Stimulated activated naive CD8-positive, alpha-beta T cell treated with anti-CD3 and anti-CD28 coated beads, Interleukin-15, Interleukin-2, amounts not matched to agents 100 U/mL and 50 U/mL, for 24 hours (primary cell): ENCODE measurements around the gene RPA1.

Experiments used
- ATAC-seq: fragments of 150-1000 bp; cut with Tn5 transposase; one replicate; pipeline ENCODE4 v1.10.0; 2021
- DNase-seq: peaks from one replicate; pipeline ENCODE4 v3.0.0; 2021

The RPA1 gene

GRCh38 chr17:1912146-1912545, 82.3 kb downstream of the RPA1 start:
- ATAC-seq (no peak), DNase-seq (no peak)

GRCh38 chr17:1913702-1914101, 83.9 kb downstream of the RPA1 start:
- ATAC-seq (no peak), DNase-seq (no peak)

GRCh38 chr17:1914661-1915083, 84.9 kb downstream of the RPA1 start:
- ATAC-seq = no peak
- DNase-seq = no peak

GRCh38 chr17:1915889-1916288, 86.1 kb downstream of the RPA1 start:
- no peak for DNase-seq
- ATAC-seq = no peak

GRCh38 chr17:1916316-1916715, 86.5 kb downstream of the RPA1 start:
- ATAC-seq = no peak
- DNase-seq = no peak

GRCh38 chr17:1916963-1917715, 87.3 kb downstream of the RPA1 start:
- ATAC-seq (no peak), DNase-seq (no peak)

GRCh38 chr17:1918346-1919162, 88.7 kb downstream of the RPA1 start:
- ATAC-seq (no peak), DNase-seq (no peak)

- no peak for DNase-seq
- ATAC-seq = no peak
Observed at GRCh38 chr17:1919201-1919600, 89.4 kb downstream of the RPA1 start.

- ATAC-seq (no peak), DNase-seq (no peak)
Observed at GRCh38 chr17:1920948-1921351, 91.1 kb downstream of the RPA1 start.

- ATAC-seq (no peak), DNase-seq (no peak)
Observed at GRCh38 chr17:1928976-1929375, 99.2 kb downstream of the RPA1 start.

- ATAC-seq (no peak), DNase-seq (no peak)
Observed at GRCh38 chr17:1930337-1930645, 100.5 kb downstream of the RPA1 start.

- DNase-seq = no peak
- no peak for ATAC-seq
Observed at GRCh38 chr17:1931844-1932579, 102.2 kb downstream of the RPA1 start.

GRCh38 chr17:1933875-1934715, 104.3 kb downstream of the RPA1 start:
- ATAC-seq (no peak), DNase-seq (no peak)

GRCh38 chr17:1934901-1935300, 105.1 kb downstream of the RPA1 start:
- DNase-seq = no peak
- no peak for ATAC-seq

GRCh38 chr17:1936766-1937165, 107.0 kb downstream of the RPA1 start:
- ATAC-seq = no peak
- DNase-seq = no peak

GRCh38 chr17:1937461-1937860, 107.7 kb downstream of the RPA1 start:
- no peak for DNase-seq
- ATAC-seq = no peak

GRCh38 chr17:1939981-1940809, 110.4 kb downstream of the RPA1 start:
- DNase-seq (no peak), ATAC-seq (no peak)

GRCh38 chr17:1940810-1941185, 111.0 kb downstream of the RPA1 start:
- ATAC-seq (no peak), DNase-seq (no peak)

- ATAC-seq = no peak
- DNase-seq = no peak
Observed at GRCh38 chr17:1941272-1942065, 111.7 kb downstream of the RPA1 start.

GRCh38 chr17:1942066-1942365, 112.2 kb downstream of the RPA1 start:
- DNase-seq = no peak
- ATAC-seq = no peak
